Measurements from ENCODE around the gene COL4A1. TPM values are rescaled to one million over a fixed set of nuclear protein-coding genes. Genes with fewer than 3 reads are reported as not detected.
A peak's percentile ranks its signal among the peaks of the same experiment; 100 is the strongest.

The COL4A1 gene
- total RNA-seq, 3 donors from 2014 or later: 19.0 to 308 (median 61.9) TPM

DNA sequence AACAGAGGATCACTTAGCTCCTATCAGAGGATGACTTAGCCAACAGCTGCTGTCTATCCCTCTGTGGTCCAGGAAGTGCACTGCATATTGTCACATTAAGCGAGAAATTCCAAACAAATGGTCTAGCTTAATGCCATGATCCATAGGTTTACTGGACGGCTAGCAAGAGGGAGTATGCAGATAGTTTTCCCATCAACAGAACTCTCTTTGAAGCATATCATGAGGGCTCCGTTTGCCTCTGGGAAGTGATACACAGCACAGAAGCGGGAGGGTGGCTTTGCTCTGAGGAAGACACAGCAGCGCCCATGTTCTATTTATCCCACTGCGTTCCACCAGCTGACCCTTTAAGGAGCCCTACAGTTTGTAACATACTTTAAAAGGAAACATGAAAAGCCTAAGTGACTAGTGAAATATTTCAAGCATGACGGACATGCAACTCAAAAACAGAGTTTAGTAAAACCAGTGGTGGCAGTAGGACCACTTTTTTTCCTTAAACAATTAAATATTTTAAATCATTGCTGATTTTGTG, 52.7 kb downstream of the COL4A1 start:
- no peaks in the 10 kb centered on the region for H3K36me3 ChIP-seq (ENCODE audit: low read depth)
- TF ChIP-seq, protein P1, sequence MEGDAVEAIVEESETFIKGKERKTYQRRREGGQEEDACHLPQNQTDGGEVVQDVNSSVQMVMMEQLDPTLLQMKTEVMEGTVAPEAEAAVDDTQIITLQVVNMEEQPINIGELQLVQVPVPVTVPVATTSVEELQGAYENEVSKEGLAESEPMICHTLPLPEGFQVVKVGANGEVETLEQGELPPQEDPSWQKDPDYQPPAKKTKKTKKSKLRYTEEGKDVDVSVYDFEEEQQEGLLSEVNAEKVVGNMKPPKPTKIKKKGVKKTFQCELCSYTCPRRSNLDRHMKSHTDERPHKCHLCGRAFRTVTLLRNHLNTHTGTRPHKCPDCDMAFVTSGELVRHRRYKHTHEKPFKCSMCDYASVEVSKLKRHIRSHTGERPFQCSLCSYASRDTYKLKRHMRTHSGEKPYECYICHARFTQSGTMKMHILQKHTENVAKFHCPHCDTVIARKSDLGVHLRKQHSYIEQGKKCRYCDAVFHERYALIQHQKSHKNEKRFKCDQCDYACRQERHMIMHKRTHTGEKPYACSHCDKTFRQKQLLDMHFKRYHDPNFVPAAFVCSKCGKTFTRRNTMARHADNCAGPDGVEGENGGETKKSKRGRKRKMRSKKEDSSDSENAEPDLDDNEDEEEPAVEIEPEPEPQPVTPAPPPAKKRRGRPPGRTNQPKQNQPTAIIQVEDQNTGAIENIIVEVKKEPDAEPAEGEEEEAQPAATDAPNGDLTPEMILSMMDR (IDR thresholded peaks at IDR 0.05): no peak
- intact Hi-C loops (cut with DNase I, micrococcal nuclease): no loop called here
- DNase-seq: no peak
- H3K4me3 ChIP-seq: no peak overlapping the region
- no peaks in the 10 kb centered on the region for H3K9me3 ChIP-seq
- no peak for ATAC-seq
- H3K4me1 ChIP-seq (ENCODE audit: low read depth): no peaks in the 10 kb centered on the region

DNA sequence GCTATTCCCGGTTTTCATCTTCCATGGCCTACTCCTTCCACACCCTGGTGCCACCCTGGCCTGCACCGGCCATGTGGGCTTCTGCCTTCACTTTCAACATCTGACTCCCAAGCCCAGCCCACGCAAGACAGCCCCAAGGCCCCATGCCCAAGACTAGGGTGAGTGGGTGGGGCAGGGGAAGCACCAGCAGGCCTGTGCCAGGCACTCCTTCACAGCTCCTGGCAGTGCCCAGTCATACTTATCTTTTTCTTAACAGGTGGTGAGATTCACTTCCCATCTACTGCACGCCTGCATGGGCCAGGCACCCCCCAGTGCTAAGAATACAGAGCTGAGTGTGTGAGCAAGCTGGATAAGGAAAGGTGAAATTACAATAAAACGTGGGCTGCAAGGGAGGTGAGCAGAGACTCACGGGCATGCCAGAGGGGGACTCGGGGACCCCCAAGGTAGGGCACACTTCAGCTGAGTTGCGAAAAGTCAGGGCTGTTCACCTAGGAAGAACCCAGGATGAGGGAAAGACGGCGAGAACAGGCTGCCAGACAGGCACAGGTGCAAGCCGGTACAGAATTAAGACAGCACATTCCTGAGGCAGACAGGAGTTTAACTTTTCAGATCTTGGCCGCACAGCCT, 55.7 kb downstream of the COL4A1 start:
- Histone ChIP-seq H3K4me3 (no peak overlapping the region), H3K36me3 (ENCODE audit: low read depth) (no peaks in the 10 kb centered on the region), H3K9me3 (no peaks in the 10 kb centered on the region), H3K4me1 (ENCODE audit: low read depth) (no peaks in the 10 kb centered on the region)
- TF ChIP-seq, protein P1 (IDR thresholded peaks at IDR 0.05): no peak
- DNase-seq (no peak), ATAC-seq (peak; percentile 7)
- intact Hi-C loops (cut with DNase I, micrococcal nuclease): no loop called here

DNA sequence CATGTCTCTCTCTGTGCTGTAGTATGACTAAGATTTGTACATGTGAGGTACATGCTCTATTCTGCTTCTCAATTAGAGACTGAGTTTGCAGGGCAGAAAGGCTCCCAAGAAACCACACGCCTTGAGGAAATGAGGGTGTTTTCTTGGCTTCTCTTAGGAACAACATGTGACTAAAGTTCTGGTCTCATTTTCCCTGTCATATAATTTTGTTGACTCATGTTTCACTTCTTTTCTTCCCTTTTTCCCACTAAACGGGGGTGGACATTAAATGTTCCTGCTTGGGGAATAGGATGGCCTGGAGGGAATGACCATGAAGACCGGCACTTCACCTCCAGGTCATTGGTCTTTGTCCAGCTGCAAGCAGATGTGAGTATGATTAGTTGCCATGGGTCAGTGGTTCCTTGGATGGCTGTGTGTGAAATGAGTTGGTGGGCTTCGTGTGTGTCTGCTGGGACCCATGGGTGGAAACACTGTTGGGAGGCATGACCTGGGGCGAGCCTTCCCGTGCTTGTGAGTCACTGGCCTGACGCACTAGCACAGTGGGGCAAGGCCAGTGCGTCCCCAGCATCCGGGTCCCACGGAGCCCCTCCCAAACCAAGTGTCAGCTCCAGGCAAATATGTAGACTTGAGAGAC, 56.6 kb downstream of the COL4A1 start:
- Histone ChIP-seq H3K9me3 (no peaks in the 10 kb centered on the region), H3K4me3 (no peak overlapping the region), H3K4me1 (ENCODE audit: low read depth) (no peaks in the 10 kb centered on the region), H3K36me3 (ENCODE audit: low read depth) (no peaks in the 10 kb centered on the region)
- DNase-seq: peak in 1 of 3 donors; percentile 54
- ATAC-seq: peak; percentile 30
- TF ChIP-seq, protein P1 (IDR thresholded peaks at IDR 0.05): no peak
- intact Hi-C loops (cut with DNase I, micrococcal nuclease): no loop called here

DNA sequence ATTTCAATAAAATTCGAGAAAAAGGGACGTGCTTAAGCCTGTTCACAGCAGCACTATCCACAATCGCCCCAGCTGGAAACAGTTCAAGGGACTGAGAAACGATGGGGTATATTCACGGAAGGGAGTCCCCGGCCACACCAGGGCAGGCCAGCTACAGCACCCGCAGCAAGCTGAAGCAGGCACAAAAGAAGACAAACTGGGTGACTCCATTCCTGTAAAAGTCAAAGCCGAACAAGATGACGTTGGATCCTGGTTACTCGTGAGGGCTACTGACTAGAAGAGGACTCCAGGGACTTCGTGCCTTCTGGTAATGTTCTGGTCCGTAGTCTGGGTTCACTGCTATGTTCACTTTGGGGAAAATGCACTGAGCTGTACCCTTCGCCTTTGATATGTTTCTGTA, 57.6 kb downstream of the COL4A1 start:
- TF ChIP-seq, protein P1 (IDR thresholded peaks at IDR 0.05): no peak
- intact Hi-C loops (cut with DNase I, micrococcal nuclease): no loop called here
- H3K4me1 ChIP-seq (ENCODE audit: low read depth): no peaks in the 10 kb centered on the region
- no peak for DNase-seq
- no peaks in the 10 kb centered on the region for H3K9me3 ChIP-seq
- no peak overlapping the region for H3K4me3 ChIP-seq
- H3K36me3 ChIP-seq (ENCODE audit: low read depth): no peaks in the 10 kb centered on the region
- no peak for ATAC-seq

DNA sequence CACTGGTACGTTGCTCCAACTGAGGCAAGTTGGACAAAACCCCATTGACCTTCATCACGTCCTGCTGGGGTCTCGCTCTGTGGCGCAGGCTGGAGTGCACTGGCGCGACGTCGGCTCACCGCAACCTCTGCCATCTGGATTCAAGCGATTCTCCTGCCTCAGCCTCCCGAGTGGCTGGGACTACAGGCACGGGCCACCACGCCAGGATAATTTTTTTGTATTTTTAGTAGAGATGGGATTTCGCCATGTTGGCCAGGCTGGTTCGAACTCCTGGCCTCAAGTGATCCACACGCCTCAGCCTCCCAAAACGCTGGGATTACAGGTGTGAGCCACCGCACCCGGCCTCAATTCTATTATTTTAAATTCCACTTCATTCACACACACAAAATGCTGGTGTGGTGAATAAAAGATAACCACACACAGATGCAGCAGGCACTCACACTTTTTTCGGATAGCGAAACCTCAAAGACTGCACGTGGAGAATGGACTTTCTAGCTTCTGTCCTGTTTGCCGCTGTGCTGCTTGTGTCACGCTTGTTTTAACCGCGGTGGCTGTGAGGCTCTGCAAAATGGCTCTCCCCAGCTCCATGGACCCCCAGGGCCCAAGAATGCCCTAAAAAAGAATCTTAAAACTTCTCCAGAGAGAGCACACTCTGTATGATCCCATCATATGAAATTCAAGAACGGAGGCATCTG, 58.4 kb downstream of the COL4A1 start:
- no peaks in the 10 kb centered on the region for H3K4me1 ChIP-seq (ENCODE audit: low read depth)
- ATAC-seq: no peak
- no peak for DNase-seq
- no peaks in the 10 kb centered on the region for H3K9me3 ChIP-seq
- H3K36me3 ChIP-seq (ENCODE audit: low read depth): no peaks in the 10 kb centered on the region
- intact Hi-C loops (cut with DNase I, micrococcal nuclease): no loop called here
- H3K4me3 ChIP-seq: no peak overlapping the region
- TF ChIP-seq, protein P1 (IDR thresholded peaks at IDR 0.05): no peak

Measured in mucosa of descending colon (tissue), 3 donors.